Activated naive CD8-positive, alpha-beta T cell treated with anti-CD3 and anti-CD28 coated beads, Interleukin-2, amount 50 U/mL, for 24 hours (primary cell): Measurements from ENCODE around the gene CHRM4.

ENCODE experiments used
- ATAC-seq: fragments of 150-1000 bp; cut with Tn5 transposase; one replicate; pipeline ENCODE4 v1.10.0; 2021
- DNase-seq: peaks from one replicate; pipeline ENCODE4 v3.0.0; 2021
- H3K27ac Mint-ChIP-seq: one replicate; pipeline ENCODE4 v1.8.0; 2021; ENCODE audit warnings: mild to moderate bottlenecking, mixed read lengths
- H3K27me3 Mint-ChIP-seq: one replicate; pipeline ENCODE4 v1.8.0; 2021; ENCODE audit warnings: mixed read lengths
- H3K36me3 Mint-ChIP-seq: one replicate; pipeline ENCODE4 v1.8.0; 2021; ENCODE audit warnings: low read depth, mixed read lengths
- H3K4me1 Mint-ChIP-seq: one replicate; pipeline ENCODE4 v1.8.0; 2021; ENCODE audit warnings: mixed read lengths
- H3K4me3 Mint-ChIP-seq: one replicate; pipeline ENCODE4 v1.8.0; 2021; ENCODE audit warnings: mild to moderate bottlenecking, moderate library complexity, mixed read lengths
- H3K9me3 Mint-ChIP-seq: one replicate; pipeline ENCODE4 v1.8.0; 2021; ENCODE audit warnings: mixed read lengths

CHRM4 gene

GRCh38 chr11:46414466-46414796 lies 22.9 kb upstream of the CHRM4 start:
- Mint-ChIP-seq H3K36me3 (peaks cover 18% of the 10 kb centered on the region), H3K27ac (no peak overlapping the region), H3K4me1 (peaks cover 22% of the 10 kb centered on the region), H3K4me3 (no peak overlapping the region), H3K9me3 (no peaks in the 10 kb centered on the region), H3K27me3 (no peaks in the 10 kb centered on the region)
- DNase-seq (no peak), ATAC-seq (peak; percentile 52)

GRCh38 chr11:46413760-46414465 lies 22.3 kb upstream of the CHRM4 start:
- peak; percentile 20 for ATAC-seq

GRCh38 chr11:46410021-46410420 lies 18.4 kb upstream of the CHRM4 start:
- ATAC-seq: no peak
- H3K9me3 Mint-ChIP-seq: no peaks in the 10 kb centered on the region
- H3K4me1 Mint-ChIP-seq: peaks cover 13% of the 10 kb centered on the region
- no peak overlapping the region for H3K27ac Mint-ChIP-seq
- no peaks in the 10 kb centered on the region for H3K27me3 Mint-ChIP-seq
- peaks cover 23% of the 10 kb centered on the region for H3K36me3 Mint-ChIP-seq
- H3K4me3 Mint-ChIP-seq: no peak overlapping the region
- no peak for DNase-seq

More at GRCh38 chr11:46413760-46414465, 22.3 kb upstream of the CHRM4 start:
- Mint-ChIP-seq H3K4me3 (no peak overlapping the region), H3K27ac (no peak overlapping the region), H3K9me3 (no peaks in the 10 kb centered on the region), H3K27me3 (no peaks in the 10 kb centered on the region), H3K36me3 (peaks cover 18% of the 10 kb centered on the region), H3K4me1 (peaks cover 22% of the 10 kb centered on the region)
- no peak for DNase-seq

GRCh38 chr11:46408407-46408986 lies 16.9 kb upstream of the CHRM4 start:
- no peaks in the 10 kb centered on the region for H3K9me3 Mint-ChIP-seq
- H3K27me3 Mint-ChIP-seq: no peaks in the 10 kb centered on the region
- no peak overlapping the region for H3K27ac Mint-ChIP-seq
- DNase-seq: no peak
- peaks cover 21% of the 10 kb centered on the region for H3K36me3 Mint-ChIP-seq
- H3K4me1 Mint-ChIP-seq: no peaks in the 10 kb centered on the region
- H3K4me3 Mint-ChIP-seq: no peak overlapping the region
- ATAC-seq: no peak

GRCh38 chr11:46407635-46408034 lies 16.1 kb upstream of the CHRM4 start:
- Mint-ChIP-seq H3K27ac (no peak overlapping the region), H3K4me3 (no peak overlapping the region), H3K36me3 (peaks cover 26% of the 10 kb centered on the region), H3K4me1 (no peaks in the 10 kb centered on the region), H3K27me3 (no peaks in the 10 kb centered on the region), H3K9me3 (no peaks in the 10 kb centered on the region)
- no peak for ATAC-seq
- no peak for DNase-seq

GRCh38 chr11:46404476-46405017 lies 13.0 kb upstream of the CHRM4 start:
- peaks cover 23% of the 10 kb centered on the region for H3K36me3 Mint-ChIP-seq
- H3K27me3 Mint-ChIP-seq: no peaks in the 10 kb centered on the region
- no peaks in the 10 kb centered on the region for H3K9me3 Mint-ChIP-seq
- H3K4me1 Mint-ChIP-seq: no peaks in the 10 kb centered on the region
- no peak for ATAC-seq
- DNase-seq: no peak
- no peak overlapping the region for H3K27ac Mint-ChIP-seq
- H3K4me3 Mint-ChIP-seq: no peak overlapping the region

GRCh38 chr11:46402957-46403902 lies 11.7 kb upstream of the CHRM4 start:
- no peaks in the 10 kb centered on the region for H3K27me3 Mint-ChIP-seq
- H3K9me3 Mint-ChIP-seq: no peaks in the 10 kb centered on the region
- peaks cover 19% of the 10 kb centered on the region for H3K36me3 Mint-ChIP-seq
- DNase-seq (no peak), ATAC-seq (no peak)
- H3K27ac Mint-ChIP-seq: no peak overlapping the region
- H3K4me3 Mint-ChIP-seq: no peak overlapping the region
- H3K4me1 Mint-ChIP-seq: no peaks in the 10 kb centered on the region

GRCh38 chr11:46397526-46397925 lies 6.0 kb upstream of the CHRM4 start:
- DNase-seq (no peak), ATAC-seq (no peak)
- Mint-ChIP-seq H3K27me3 (peaks cover 15% of the 10 kb centered on the region), H3K4me1 (peaks cover 9% of the 10 kb centered on the region), H3K4me3 (no peak overlapping the region), H3K27ac (no peak overlapping the region), H3K9me3 (no peaks in the 10 kb centered on the region), H3K36me3 (peaks cover 3% of the 10 kb centered on the region)

- Mint-ChIP-seq H3K9me3 (no peaks in the 10 kb centered on the region), H3K27ac (no peak overlapping the region), H3K4me1 (peaks cover 18% of the 10 kb centered on the region), H3K36me3 (peaks cover 3% of the 10 kb centered on the region), H3K4me3 (no peak overlapping the region), H3K27me3 (peaks cover 37% of the 10 kb centered on the region)
- no peak for DNase-seq
- ATAC-seq: no peak
Observed at GRCh38 chr11:46393759-46394158, 2.2 kb upstream of the CHRM4 start.

- Mint-ChIP-seq H3K4me3 (peak overlapping the region; percentile 68), H3K27me3 (peaks cover 42% of the 10 kb centered on the region), H3K9me3 (no peaks in the 10 kb centered on the region), H3K36me3 (peaks cover 3% of the 10 kb centered on the region), H3K4me1 (peaks cover 20% of the 10 kb centered on the region), H3K27ac (no peak overlapping the region)
- ATAC-seq (no peak), DNase-seq (no peak)
Observed at GRCh38 chr11:46393231-46393616, 1.6 kb upstream of the CHRM4 start.

- H3K27ac Mint-ChIP-seq: no peak overlapping the region
- peaks cover 46% of the 10 kb centered on the region for H3K27me3 Mint-ChIP-seq
- H3K36me3 Mint-ChIP-seq: peaks cover 3% of the 10 kb centered on the region
- peak overlapping the region; percentile 68 for H3K4me3 Mint-ChIP-seq
- H3K9me3 Mint-ChIP-seq: no peaks in the 10 kb centered on the region
- H3K4me1 Mint-ChIP-seq: peaks cover 20% of the 10 kb centered on the region
- DNase-seq (peak; percentile 84), ATAC-seq (peak; percentile 79)
Observed at GRCh38 chr11:46392421-46393230, 1.1 kb upstream of the CHRM4 start.

- H3K27ac Mint-ChIP-seq: no peak overlapping the region
- H3K9me3 Mint-ChIP-seq: no peaks in the 10 kb centered on the region
- ATAC-seq: no peak
- H3K4me3 Mint-ChIP-seq: no peak overlapping the region
- H3K27me3 Mint-ChIP-seq: peaks cover 60% of the 10 kb centered on the region
- no peak for DNase-seq
- peaks cover 1% of the 10 kb centered on the region for H3K36me3 Mint-ChIP-seq
- H3K4me1 Mint-ChIP-seq: peaks cover 22% of the 10 kb centered on the region
Observed at GRCh38 chr11:46391186-46391577, 394 bp downstream of the CHRM4 start.

- Mint-ChIP-seq H3K9me3 (no peaks in the 10 kb centered on the region), H3K4me1 (peaks cover 22% of the 10 kb centered on the region), H3K27me3 (peaks cover 65% of the 10 kb centered on the region), H3K4me3 (peak overlapping the region; percentile 34), H3K27ac (no peak overlapping the region), H3K36me3 (peaks cover 1% of the 10 kb centered on the region)
- ATAC-seq (no peak), DNase-seq (no peak)
Observed at GRCh38 chr11:46390331-46391171, 1.0 kb downstream of the CHRM4 start.
